ENCODE results near the gene SEC24D.

Gene SEC24D

GRCh38 chr4:118758293-118758692 lies 77.6 kb downstream of the SEC24D start:
- Histone ChIP-seq H3K9me3 (ENCODE audit: control extremely low read depth in 1 of 5, control insufficient read depth in 4 of 5, insufficient read depth in 2 of 5, low read depth in 1 of 5, low read length in 4 of 5) (no peaks in the 10 kb centered on the region), H3K36me3 (ENCODE audit: control insufficient read depth in 4 of 4, insufficient read depth in 4 of 4, low read length in 3 of 4) (peaks cover 0 to 8% (median 4%) of the 10 kb centered on the region in 4 experiments), H3K27me3 (replicated peaks in 2 of 5; ENCODE audit: control insufficient read depth in 4 of 5, insufficient read depth in 5 of 5, low read length in 4 of 5) (no peaks in the 10 kb centered on the region), H3K4me1 (ENCODE audit: control extremely low read depth in 1 of 4, control insufficient read depth in 4 of 4, insufficient read depth in 4 of 4, low read length in 3 of 4) (no peaks in the 10 kb centered on the region), H3K27ac (ENCODE audit: insufficient read depth in 1 of 2, low read depth in 1 of 2, low read length in 2 of 2, poor library complexity in 1 of 2, severe bottlenecking in 2 of 2) (no peak overlapping the region), H3K4me3 (ENCODE audit: control insufficient read depth in 1 of 7, extremely low read depth in 1 of 7, insufficient read depth in 4 of 7, low read depth in 2 of 7, low read length in 6 of 7) (no peak overlapping the region)
- ChIA-PET CTCF (interaction anchor here (1.7 kb wide), 1 partner anchor 107 kb away, joined by 6 read pairs; no protein-coding TSS in a partner anchor), POLR2A (no interaction called here)
- no peak for DNase-seq
- 100% methylated on average over 3 of the region's 5 CpGs for WGBS (ENCODE audit: insufficient coverage)

DNA sequence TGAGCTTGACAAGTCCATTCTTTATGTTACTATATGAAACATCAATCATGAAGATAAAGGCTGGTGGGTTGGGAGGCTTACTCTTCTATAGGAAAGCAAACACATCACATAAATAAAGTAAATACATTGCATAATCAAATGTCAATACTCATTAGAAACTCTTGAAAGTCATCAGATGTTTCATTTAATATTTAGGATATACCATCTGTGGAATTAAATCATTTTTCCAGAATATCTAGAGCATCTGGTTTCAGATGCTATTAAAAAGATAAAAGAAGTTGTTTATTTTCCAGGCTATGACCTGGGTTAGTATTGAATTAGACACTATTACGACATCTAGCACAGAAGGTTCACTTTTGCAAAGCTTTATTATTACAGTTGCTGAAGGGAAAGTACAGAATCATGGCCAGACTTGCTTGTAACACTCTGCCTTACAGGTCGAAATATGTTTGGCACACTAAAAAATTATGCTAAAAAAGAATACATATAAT lies 78.1 kb downstream of the SEC24D start:
- H3K27ac ChIP-seq (ENCODE audit: insufficient read depth in 1 of 2, low read depth in 1 of 2, low read length in 2 of 2, poor library complexity in 1 of 2, severe bottlenecking in 2 of 2): no peak overlapping the region
- H3K4me1 ChIP-seq (ENCODE audit: control extremely low read depth in 1 of 4, control insufficient read depth in 4 of 4, insufficient read depth in 4 of 4, low read length in 3 of 4): no peaks in the 10 kb centered on the region
- no peaks in the 10 kb centered on the region for H3K27me3 ChIP-seq (replicated peaks in 2 of 5; ENCODE audit: control insufficient read depth in 4 of 5, insufficient read depth in 5 of 5, low read length in 4 of 5)
- no peak overlapping the region for H3K4me3 ChIP-seq (ENCODE audit: control insufficient read depth in 1 of 7, extremely low read depth in 1 of 7, insufficient read depth in 4 of 7, low read depth in 2 of 7, low read length in 6 of 7)
- ChIA-PET CTCF (no interaction called here), POLR2A (no interaction called here)
- peaks cover 0 to 8% (median 4%) of the 10 kb centered on the region in 4 experiments for H3K36me3 ChIP-seq (ENCODE audit: control insufficient read depth in 4 of 4, insufficient read depth in 4 of 4, low read length in 3 of 4)
- DNase-seq: no peak
- 100% methylated on average over 1 of the region's 2 CpGs for WGBS (ENCODE audit: insufficient coverage)
- H3K9me3 ChIP-seq (ENCODE audit: control extremely low read depth in 1 of 5, control insufficient read depth in 4 of 5, insufficient read depth in 2 of 5, low read depth in 1 of 5, low read length in 4 of 5): no peaks in the 10 kb centered on the region

DNA sequence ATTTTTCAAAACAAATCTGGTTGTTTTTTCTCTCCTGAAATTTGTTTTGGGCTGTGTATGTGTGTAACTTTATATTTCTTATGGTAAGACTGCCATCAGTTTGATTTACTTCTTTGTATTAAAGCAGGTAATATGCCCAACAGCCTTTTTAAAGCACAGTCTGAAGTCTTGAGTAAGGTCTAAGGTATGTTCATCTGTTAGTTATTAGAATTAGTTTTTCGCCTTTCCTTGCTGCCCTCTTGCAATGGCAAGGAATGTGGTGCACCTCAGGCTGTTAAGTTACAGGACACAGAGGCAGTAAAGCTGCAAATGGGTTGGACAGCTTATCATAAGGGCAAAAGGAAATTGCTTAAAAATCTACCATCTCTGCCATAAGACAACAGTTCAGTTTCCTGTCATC lies 79.0 kb downstream of the SEC24D start:
- no peak overlapping the region for H3K27ac ChIP-seq (ENCODE audit: insufficient read depth in 1 of 2, low read depth in 1 of 2, low read length in 2 of 2, poor library complexity in 1 of 2, severe bottlenecking in 2 of 2)

DNA sequence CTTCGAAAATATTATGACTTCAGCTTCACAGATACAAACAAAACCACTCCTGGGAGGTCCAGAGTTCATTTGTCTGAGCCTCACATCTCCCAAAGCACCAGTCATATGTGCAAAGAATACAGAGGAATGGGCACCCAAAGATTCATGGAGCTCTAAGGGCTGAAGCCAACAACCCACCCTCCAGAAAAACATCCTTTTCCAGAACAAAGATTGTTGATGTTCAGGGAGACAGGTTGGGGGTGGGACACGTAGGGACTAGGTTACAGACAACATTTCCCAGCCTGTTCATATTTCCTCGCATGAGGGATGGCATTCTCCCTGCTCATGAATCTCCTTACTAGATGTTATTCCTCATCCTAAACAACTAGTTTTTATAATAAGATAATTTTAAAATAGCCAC lies 79.5 kb downstream of the SEC24D start:
- DNase-seq: no peak
- no peak overlapping the region for H3K4me3 ChIP-seq (ENCODE audit: control insufficient read depth in 1 of 7, extremely low read depth in 1 of 7, insufficient read depth in 4 of 7, low read depth in 2 of 7, low read length in 6 of 7)
- H3K27me3 ChIP-seq (replicated peaks in 2 of 5; ENCODE audit: control insufficient read depth in 4 of 5, insufficient read depth in 5 of 5, low read length in 4 of 5): no peaks in the 10 kb centered on the region
- ChIA-PET POLR2A (no interaction called here), CTCF (interaction anchor here (1.5 to 2.9 kb wide), 3 partner anchors 11 to 29 kb away, joined by 3 to 12 read pairs (median 7); no protein-coding TSS in a partner anchor)
- H3K36me3 ChIP-seq (ENCODE audit: control insufficient read depth in 4 of 4, insufficient read depth in 4 of 4, low read length in 3 of 4): peaks cover 4 to 12% (median 8%) of the 10 kb centered on the region in 4 experiments
- WGBS (ENCODE audit: insufficient coverage): 100% methylated on average over 1 of the region's 3 CpGs
- H3K27ac ChIP-seq (ENCODE audit: insufficient read depth in 1 of 2, low read depth in 1 of 2, low read length in 2 of 2, poor library complexity in 1 of 2, severe bottlenecking in 2 of 2): no peak overlapping the region
- H3K4me1 ChIP-seq (ENCODE audit: control extremely low read depth in 1 of 4, control insufficient read depth in 4 of 4, insufficient read depth in 4 of 4, low read length in 3 of 4): no peaks in the 10 kb centered on the region
- H3K9me3 ChIP-seq (ENCODE audit: control extremely low read depth in 1 of 5, control insufficient read depth in 4 of 5, insufficient read depth in 2 of 5, low read depth in 1 of 5, low read length in 4 of 5): no peaks in the 10 kb centered on the region

More for the DNA sequence above, 79.0 kb downstream of the SEC24D start:
- no peak overlapping the region for H3K4me3 ChIP-seq (ENCODE audit: control insufficient read depth in 1 of 7, extremely low read depth in 1 of 7, insufficient read depth in 4 of 7, low read depth in 2 of 7, low read length in 6 of 7)
- DNase-seq: no peak
- POLR2A ChIA-PET: no interaction called here
- CTCF ChIA-PET: no interaction called here
- WGBS (ENCODE audit: insufficient coverage): 83% methylated on average over 1 of the region's 1 CpG
- H3K9me3 ChIP-seq (ENCODE audit: control extremely low read depth in 1 of 5, control insufficient read depth in 4 of 5, insufficient read depth in 2 of 5, low read depth in 1 of 5, low read length in 4 of 5): no peaks in the 10 kb centered on the region
- H3K27me3 ChIP-seq (replicated peaks in 2 of 5; ENCODE audit: control insufficient read depth in 4 of 5, insufficient read depth in 5 of 5, low read length in 4 of 5): no peaks in the 10 kb centered on the region
- H3K4me1 ChIP-seq (ENCODE audit: control extremely low read depth in 1 of 4, control insufficient read depth in 4 of 4, insufficient read depth in 4 of 4, low read length in 3 of 4): no peaks in the 10 kb centered on the region
- H3K36me3 ChIP-seq (ENCODE audit: control insufficient read depth in 4 of 4, insufficient read depth in 4 of 4, low read length in 3 of 4): peaks cover 0 to 8% (median 4%) of the 10 kb centered on the region in 4 experiments

DNA sequence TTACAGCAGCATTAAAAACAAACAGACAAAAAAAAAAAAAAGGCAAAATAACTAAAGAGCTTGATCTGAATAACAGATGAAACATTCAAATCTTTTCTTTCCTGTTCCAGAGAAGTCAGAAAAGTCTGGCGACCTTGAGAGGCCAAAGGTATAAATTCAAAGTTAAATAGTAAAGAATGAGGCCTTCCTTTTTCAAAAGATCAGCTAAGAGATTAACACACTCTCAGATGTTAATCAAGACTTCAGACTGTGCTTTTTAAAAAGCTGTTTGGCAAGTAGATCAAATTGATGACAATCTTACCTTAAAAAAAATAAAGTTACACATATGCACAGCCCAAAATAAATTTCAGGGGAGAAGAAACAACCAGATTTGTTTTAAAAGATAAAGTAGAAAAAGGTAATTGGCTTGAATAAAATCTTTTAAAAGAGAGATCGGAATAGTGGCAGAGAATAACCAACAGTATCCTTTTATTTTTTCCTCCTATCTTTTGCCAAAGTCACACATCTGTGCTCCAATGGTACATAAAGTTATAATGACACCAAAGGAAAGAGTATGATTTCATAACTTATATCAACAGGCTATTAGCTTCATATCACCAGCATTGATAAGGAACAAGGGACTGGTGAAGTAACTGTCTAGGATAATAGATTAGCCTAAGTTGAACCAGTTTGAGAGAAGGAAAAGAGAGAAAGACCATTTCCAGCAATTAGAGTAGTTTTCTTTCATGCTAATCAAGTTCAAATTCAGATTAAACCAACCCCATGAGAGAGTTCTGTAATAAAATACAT lies 80.3 kb downstream of the SEC24D start:
- POLR2A ChIA-PET: no interaction called here
- Histone ChIP-seq H3K27me3 (replicated peaks in 2 of 5; ENCODE audit: control insufficient read depth in 4 of 5, insufficient read depth in 5 of 5, low read length in 4 of 5) (no peaks in the 10 kb centered on the region), H3K9me3 (ENCODE audit: control extremely low read depth in 1 of 5, control insufficient read depth in 4 of 5, insufficient read depth in 2 of 5, low read depth in 1 of 5, low read length in 4 of 5) (no peaks in the 10 kb centered on the region), H3K36me3 (ENCODE audit: control insufficient read depth in 4 of 4, insufficient read depth in 4 of 4, low read length in 3 of 4) (peaks cover 7 to 15% (median 10%) of the 10 kb centered on the region in 4 experiments), H3K4me1 (ENCODE audit: control extremely low read depth in 1 of 4, control insufficient read depth in 4 of 4, insufficient read depth in 4 of 4, low read length in 3 of 4) (no peaks in the 10 kb centered on the region), H3K4me3 (ENCODE audit: control insufficient read depth in 1 of 7, extremely low read depth in 1 of 7, insufficient read depth in 4 of 7, low read depth in 2 of 7, low read length in 6 of 7) (no peak overlapping the region), H3K27ac (ENCODE audit: insufficient read depth in 1 of 2, low read depth in 1 of 2, low read length in 2 of 2, poor library complexity in 1 of 2, severe bottlenecking in 2 of 2) (no peak overlapping the region)
- no CpG with 5 or more reads among the region's 2 CpGs for WGBS (ENCODE audit: insufficient coverage)
- CTCF ChIA-PET: interaction anchor here (0.6 to 2.9 kb wide), 4 partner anchors 10 to 79 kb away, joined by 3 to 12 read pairs (median 5); no protein-coding TSS in a partner anchor
- DNase-seq: no peak

- WGBS (ENCODE audit: insufficient coverage): no CpG with 5 or more reads among the region's 2 CpGs
- POLR2A ChIA-PET: no interaction called here
- CTCF ChIA-PET: interaction anchor here (1.1 to 2.9 kb wide), 5 partner anchors 9 to 136 kb away, joined by 3 to 12 read pairs (median 4); no protein-coding TSS in a partner anchor
- Histone ChIP-seq H3K27me3 (replicated peaks in 2 of 5; ENCODE audit: control insufficient read depth in 4 of 5, insufficient read depth in 5 of 5, low read length in 4 of 5) (no peaks in the 10 kb centered on the region), H3K9me3 (ENCODE audit: control extremely low read depth in 1 of 5, control insufficient read depth in 4 of 5, insufficient read depth in 2 of 5, low read depth in 1 of 5, low read length in 4 of 5) (no peaks in the 10 kb centered on the region), H3K4me3 (ENCODE audit: control insufficient read depth in 1 of 7, extremely low read depth in 1 of 7, insufficient read depth in 4 of 7, low read depth in 2 of 7, low read length in 6 of 7) (no peak overlapping the region), H3K4me1 (ENCODE audit: control extremely low read depth in 1 of 4, control insufficient read depth in 4 of 4, insufficient read depth in 4 of 4, low read length in 3 of 4) (no peaks in the 10 kb centered on the region), H3K36me3 (ENCODE audit: control insufficient read depth in 4 of 4, insufficient read depth in 4 of 4, low read length in 3 of 4) (peaks cover 7 to 20% (median 13%) of the 10 kb centered on the region in 4 experiments), H3K27ac (ENCODE audit: insufficient read depth in 1 of 2, low read depth in 1 of 2, low read length in 2 of 2, poor library complexity in 1 of 2, severe bottlenecking in 2 of 2) (no peak overlapping the region)
- no peak for DNase-seq
Measured at GRCh38 chr4:118754890-118755289, 81.0 kb downstream of the SEC24D start.

- Histone ChIP-seq H3K27ac (ENCODE audit: insufficient read depth in 1 of 2, low read depth in 1 of 2, low read length in 2 of 2, poor library complexity in 1 of 2, severe bottlenecking in 2 of 2) (no peak overlapping the region), H3K4me1 (ENCODE audit: control extremely low read depth in 1 of 4, control insufficient read depth in 4 of 4, insufficient read depth in 4 of 4, low read length in 3 of 4) (no peaks in the 10 kb centered on the region), H3K27me3 (replicated peaks in 2 of 5; ENCODE audit: control insufficient read depth in 4 of 5, insufficient read depth in 5 of 5, low read length in 4 of 5) (no peaks in the 10 kb centered on the region), H3K4me3 (ENCODE audit: control insufficient read depth in 1 of 7, extremely low read depth in 1 of 7, insufficient read depth in 4 of 7, low read depth in 2 of 7, low read length in 6 of 7) (no peak overlapping the region), H3K36me3 (ENCODE audit: control insufficient read depth in 4 of 4, insufficient read depth in 4 of 4, low read length in 3 of 4) (peaks cover 7 to 20% (median 15%) of the 10 kb centered on the region in 4 experiments), H3K9me3 (ENCODE audit: control extremely low read depth in 1 of 5, control insufficient read depth in 4 of 5, insufficient read depth in 2 of 5, low read depth in 1 of 5, low read length in 4 of 5) (no peaks in the 10 kb centered on the region)
- POLR2A ChIA-PET: no interaction called here
- DNase-seq: no peak
- 100% methylated on average over 1 of the region's 1 CpG for WGBS (ENCODE audit: insufficient coverage)
- CTCF ChIA-PET: interaction anchor here (1.0 to 1.4 kb wide), 4 partner anchors 12 to 137 kb away, joined by 3 to 4 read pairs (median 4); no protein-coding TSS in a partner anchor
Measured at GRCh38 chr4:118753685-118754084, 82.2 kb downstream of the SEC24D start.
